A549 treated with DMSO at 1 μM for 4 hours (cell line): Measurements from ENCODE around the gene HPGD. TPM values are rescaled to one million over a fixed set of nuclear protein-coding genes. Genes with fewer than 3 reads are reported as not detected.

Experiments used
- total RNA-seq: library from RNA; stranded (reverse); fragments of 200-300 nt; extraction: Qiagen RNA extraction; gene quantifications from 5 replicates; pipeline ENCODE4 v1.2.3, GENCODE V29; 2022; ENCODE audit warnings: low read depth

HPGD gene
- 47.4 to 52.9 TPM (median 51.7 TPM) in 5 replicates for total RNA-seq

DNA sequence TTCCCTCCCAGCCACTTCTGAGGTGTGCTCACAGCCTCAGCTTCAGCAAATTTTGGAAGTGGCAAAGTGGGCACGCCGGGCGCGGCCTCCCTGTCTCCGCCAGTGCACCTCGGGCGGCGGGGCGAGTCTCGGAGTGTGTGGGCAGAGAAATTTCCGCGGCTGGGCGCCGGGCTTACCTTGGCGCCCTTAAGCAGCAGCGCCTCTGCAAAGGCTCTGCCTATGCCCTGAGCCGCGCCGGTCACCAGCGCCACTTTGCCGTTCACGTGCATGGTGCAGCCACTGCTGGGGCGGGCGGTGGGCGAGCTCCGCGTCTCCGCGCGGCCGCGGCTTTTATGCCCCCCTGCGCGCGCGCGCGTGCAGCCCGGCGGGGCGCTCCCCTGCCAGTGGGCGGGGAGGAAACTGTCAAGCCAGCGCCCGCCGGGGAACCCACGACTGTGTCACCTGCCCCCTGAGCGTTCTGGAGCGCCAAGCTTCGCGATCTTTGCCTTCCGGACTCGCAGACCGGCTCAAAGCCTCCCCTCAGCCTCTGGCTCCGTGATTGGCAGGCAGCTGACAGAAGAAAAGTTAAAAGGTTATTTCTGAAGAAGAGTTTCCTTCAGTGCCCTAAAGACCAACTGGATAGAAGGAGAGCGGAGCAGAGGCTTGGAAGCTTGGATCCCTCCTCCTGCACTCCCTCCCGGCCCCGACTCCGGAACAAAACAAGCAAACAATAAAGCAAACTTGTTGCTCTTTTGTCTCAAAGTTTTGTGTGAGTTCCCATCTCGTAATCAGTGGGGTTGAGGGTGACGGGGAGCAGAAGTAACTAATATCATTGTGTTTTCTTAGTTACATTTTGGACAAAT is at the start of gene HPGD:
Gene HPGD (minus strand): TSS at position 306 of the 842 bp plus-strand sequence. CDS start 37 bp downstream, at position 269.

Other genes starting within 250 kb of the HPGD start
- gene FBXO8, start 238.8 kb downstream of the HPGD start, total RNA-seq, result 8.5 to 11.2 TPM (median 10.6 TPM) in 5 replicates
- 5.2 to 8.2 TPM (median 7.0 TPM) in 5 replicates for gene CEP44, start 238.6 kb downstream of the HPGD start, total RNA-seq